H9 (cell line): ENCODE results near the gene RELB. TPM values are rescaled to one million over a fixed set of nuclear protein-coding genes. Genes with fewer than 3 reads are reported as not detected.

ENCODE experiments used
- DNase-seq: peaks from one replicate; pipeline ENCODE4 v3.0.0-alpha.2; 2017
- H2AFZ ChIP-seq: one replicate; pipeline ENCODE4 v1.6.1; 2013; ENCODE audit warnings: mild to moderate bottlenecking, low read length, control low read depth, moderate library complexity
- H2AK5ac ChIP-seq: 2 replicates; pipeline ENCODE4 v1.6.1; 2013; ENCODE audit warnings: low read length, control low read depth, mixed read lengths; ENCODE audit not compliant: insufficient read length
- H2BK120ac ChIP-seq: one replicate; pipeline ENCODE4 v1.6.1; 2013; ENCODE audit warnings: low read depth, mild to moderate bottlenecking, low read length, control low read depth, inconsistent platforms; ENCODE audit not compliant: poor library complexity, severe bottlenecking
- H2BK12ac ChIP-seq: 2 replicates; pipeline ENCODE4 v1.6.1; 2013; ENCODE audit warnings: low read length, control low read depth, mixed read lengths, low read depth; ENCODE audit not compliant: insufficient read length
- H2BK15ac ChIP-seq: 2 replicates; pipeline ENCODE4 v1.6.1; 2013; ENCODE audit warnings: low read depth, low read length, control low read depth
- H2BK20ac ChIP-seq: one replicate; pipeline ENCODE4 v1.6.1; 2013; ENCODE audit warnings: low read depth, mild to moderate bottlenecking, low read length, control low read depth, inconsistent platforms; ENCODE audit not compliant: poor library complexity, severe bottlenecking
- H2BK5ac ChIP-seq: 2 replicates; pipeline ENCODE4 v1.6.1; 2013; ENCODE audit warnings: low read length, control low read depth, mixed read lengths; ENCODE audit not compliant: insufficient read length
- H3K14ac ChIP-seq: 2 replicates; pipeline ENCODE4 v1.6.1; 2013; ENCODE audit warnings: low read length, control low read depth; ENCODE audit not compliant: insufficient read depth
- H3K18ac ChIP-seq: 2 replicates; pipeline ENCODE4 v1.6.1; 2013; ENCODE audit warnings: low read depth, mild to moderate bottlenecking, mixed read lengths, low read length, control low read depth; ENCODE audit not compliant: insufficient read length
- H3K23ac ChIP-seq: 2 replicates; pipeline ENCODE4 v1.6.1; 2013; ENCODE audit warnings: low read length, control low read depth, mixed read lengths, low read depth; ENCODE audit not compliant: insufficient read length
- H3K23me2 ChIP-seq: 2 replicates; pipeline ENCODE4 v1.6.1; 2013; ENCODE audit warnings: low read depth, mild to moderate bottlenecking, mixed read lengths, low read length, control low read depth; ENCODE audit not compliant: insufficient read length, poor library complexity, severe bottlenecking
- H3K27ac ChIP-seq: 2 replicates; pipeline ENCODE4 v1.5.1; 2013; ENCODE audit warnings: low read length, control low read depth, mixed read lengths, low read depth; ENCODE audit not compliant: insufficient read length
- H3K27me3 ChIP-seq: 2 replicates; pipeline ENCODE4 v1.6.1; 2013; ENCODE audit warnings: low read length, control low read depth, inconsistent platforms; ENCODE audit not compliant: insufficient read depth
- H3K4ac ChIP-seq: 2 replicates; pipeline ENCODE4 v1.6.1; 2013; ENCODE audit warnings: low read depth, mild to moderate bottlenecking, control low read depth, inconsistent platforms, low read length, moderate library complexity
- H3K4me1 ChIP-seq: 2 replicates; pipeline ENCODE4 v1.6.1; 2013; ENCODE audit warnings: low read length, control low read depth, inconsistent platforms; ENCODE audit not compliant: insufficient read depth
- H3K4me2 ChIP-seq: 2 replicates; pipeline ENCODE4 v1.6.1; 2013; ENCODE audit warnings: low read length, control low read depth, mixed read lengths; ENCODE audit not compliant: insufficient read length, insufficient read depth
- H3K56ac ChIP-seq: 2 replicates; pipeline ENCODE4 v1.6.1; 2013; ENCODE audit warnings: low read depth, mild to moderate bottlenecking, mixed read lengths, low read length, control low read depth; ENCODE audit not compliant: insufficient read length
- H3K79me1 ChIP-seq: 2 replicates; pipeline ENCODE4 v1.6.1; 2013; ENCODE audit warnings: low read depth, mild to moderate bottlenecking, moderate library complexity, low read length, control low read depth, inconsistent platforms; ENCODE audit not compliant: insufficient read depth, poor library complexity, severe bottlenecking
- H3K79me2 ChIP-seq: 2 replicates; pipeline ENCODE4 v1.6.1; 2013; ENCODE audit warnings: low read length, control low read depth, inconsistent platforms; ENCODE audit not compliant: insufficient read depth
- H3K9ac ChIP-seq: 2 replicates; pipeline ENCODE4 v1.6.1; 2013; ENCODE audit warnings: low read length, control low read depth, mixed read lengths; ENCODE audit not compliant: insufficient read length; ENCODE audit errors: extremely low read depth
- H3K9me3 ChIP-seq: one replicate; pipeline ENCODE4 v1.6.1; 2013; ENCODE audit warnings: low read depth, low read length, inconsistent platforms; ENCODE audit not compliant: control insufficient read depth
- H3T11ph ChIP-seq: one replicate; pipeline ENCODE4 v1.6.1; 2013; ENCODE audit warnings: mild to moderate bottlenecking, low read length, control low read depth, inconsistent platforms
- H4K20me1 ChIP-seq: one replicate; pipeline ENCODE4 v1.6.1; 2013; ENCODE audit not compliant: control insufficient read depth, insufficient read length, insufficient read depth
- H4K5ac ChIP-seq: 2 replicates; pipeline ENCODE4 v1.6.1; 2013; ENCODE audit warnings: low read depth, mild to moderate bottlenecking, mixed read lengths, low read length, control low read depth; ENCODE audit not compliant: insufficient read length
- H4K8ac ChIP-seq: replicated peaks from 2 replicates; pipeline ENCODE4 v1.6.1; 2013; ENCODE audit warnings: low read length, control low read depth, mixed read lengths, low read depth; ENCODE audit not compliant: insufficient read length
- H4K91ac ChIP-seq: 2 replicates; pipeline ENCODE4 v1.6.1; 2013; ENCODE audit warnings: low read depth, mild to moderate bottlenecking, moderate library complexity, mixed read lengths, low read length, control low read depth; ENCODE audit not compliant: insufficient read length
- H3K27ac Mint-ChIP-seq, 3 experiments: 2 replicates in 2 of 3; 3 replicates in 1 of 3; pipeline ENCODE4 v1.8.0; 2020 to 2021; ENCODE audit warnings: mixed read lengths in 3 of 3, mild to moderate bottlenecking in 1 of 3, moderate library complexity in 1 of 3
- H3K27me3 Mint-ChIP-seq: 2 replicates; pipeline ENCODE4 v1.8.0; 2021; ENCODE audit warnings: low read depth, mild to moderate bottlenecking, moderate library complexity, mixed read lengths
- H3K36me3 Mint-ChIP-seq, 3 experiments: 2 replicates in 2 of 3; 3 replicates in 1 of 3; pipeline ENCODE4 v1.8.0; 2020 to 2021; ENCODE audit warnings: low read depth in 3 of 3, mixed read lengths in 3 of 3; ENCODE audit not compliant: insufficient read depth in 1 of 3
- H3K4me1 Mint-ChIP-seq, 2 experiments: 2 replicates each; pipeline ENCODE4 v1.8.0; 2020; ENCODE audit warnings: mixed read lengths in 2 of 2
- H3K4me3 Mint-ChIP-seq, 2 experiments: 2 replicates in 1 of 2; 3 replicates in 1 of 2; pipeline ENCODE4 v1.8.0; 2020 to 2021; ENCODE audit warnings: mild to moderate bottlenecking in 2 of 2, mixed read lengths in 2 of 2, moderate library complexity in 1 of 2
- H3K9me3 Mint-ChIP-seq, 2 experiments: 2 replicates in 1 of 2; 3 replicates in 1 of 2; pipeline ENCODE4 v1.8.0; 2020; ENCODE audit warnings: mild to moderate bottlenecking in 2 of 2, mixed read lengths in 2 of 2, moderate library complexity in 1 of 2
- CTCF ChIP-seq: fragments of 200-600 bp; sonication (generic); conservative IDR thresholded peaks from 3 replicates; pipeline ENCODE4 v1.8.0; 2021; ENCODE audit warnings: antibody characterized with exemption, mild to moderate bottlenecking
- WGBS: extraction: QIAGEN DNeasy Blood & Tissue Kit; methylation state at CpG from one replicate; pipeline ENCODE4 v1.1.7; 2013; ENCODE audit warnings: missing lambda C conversion rate, low lambda C conversion rate, mixed read lengths; ENCODE audit not compliant: insufficient read length; ENCODE audit errors: extremely low coverage; 5-methylcytosine and 5-hydroxymethylcytosine counted together
- total RNA-seq: library from RNA; stranded (reverse); gene quantifications from 2 replicates; pipeline ENCODE4 v1.2.1, GENCODE V29; 2021

RELB gene
- total RNA-seq, 1 experiment from 2014 or later: 13.7 TPM

GRCh38 chr19:45005787-45006186 is 4.5 kb downstream of the RELB start:
- no peak overlapping the region for H4K8ac ChIP-seq
- H3K4ac ChIP-seq: no peak overlapping the region
- H3K14ac ChIP-seq: no peak overlapping the region
- H3K4me1 ChIP-seq: no peaks in the 10 kb centered on the region
- H3K4me2 ChIP-seq: no peak overlapping the region
- no peaks in the 10 kb centered on the region for H3K9me3 ChIP-seq
- no CpG with 5 or more reads among the region's 9 CpGs for WGBS
- Mint-ChIP-seq H3K27ac (peak overlapping the region in 1 of 3 experiments; percentile 62; a peak in 2 of 7 replicates), H3K36me3 (peaks cover 0 to 4% (median 3%) of the 10 kb centered on the region in 3 experiments; a peak in 2 of 7 replicates), H3K4me3 (no peak overlapping the region), H3K4me1 (peaks cover 2 to 11% of the 10 kb centered on the region in 2 experiments; a peak in 3 of 4 replicates), H3K9me3 (no peaks in the 10 kb centered on the region), H3K27me3 (no peaks in the 10 kb centered on the region; the same call in 1 of the 2 replicates)
- no peak overlapping the region for H4K5ac ChIP-seq
- no peak overlapping the region for H3T11ph ChIP-seq
- H3K23ac ChIP-seq: no peak overlapping the region
- DNase-seq: no peak
- no peak overlapping the region for H2BK20ac ChIP-seq
- no peak overlapping the region for H4K91ac ChIP-seq
- no peaks in the 10 kb centered on the region for H3K27me3 ChIP-seq
- no peak overlapping the region for H2AFZ ChIP-seq
- no peak overlapping the region for H3K27ac ChIP-seq
- H3K56ac ChIP-seq: no peak overlapping the region
- no peak overlapping the region for H2BK15ac ChIP-seq
- no peaks in the 10 kb centered on the region for H3K23me2 ChIP-seq
- no peak overlapping the region for H2AK5ac ChIP-seq
- no peaks in the 10 kb centered on the region for H3K79me1 ChIP-seq
- no peak overlapping the region for H2BK5ac ChIP-seq
- H2BK12ac ChIP-seq: no peak overlapping the region
- H3K9ac ChIP-seq: no peak overlapping the region
- H3K79me2 ChIP-seq: no peaks in the 10 kb centered on the region
- no peak for TF ChIP-seq CTCF
- no peaks in the 10 kb centered on the region for H4K20me1 ChIP-seq
- no peak overlapping the region for H2BK120ac ChIP-seq
- no peak overlapping the region for H3K18ac ChIP-seq
